GM18861 (cell line): ENCODE data around the gene MRAS.
"Not testable (repeated sequence)": the region's sequence is repeated elsewhere in the genome, so short reads cannot be mapped to it uniquely, and the experiment has no call there.

Experiments
- ATAC-seq: cut with Tn5 transposase; IDR thresholded peaks from one replicate; pipeline ENCODE4 v1.9.1; 2021; ENCODE audit not compliant: unreplicated experiment

MRAS gene

DNA sequence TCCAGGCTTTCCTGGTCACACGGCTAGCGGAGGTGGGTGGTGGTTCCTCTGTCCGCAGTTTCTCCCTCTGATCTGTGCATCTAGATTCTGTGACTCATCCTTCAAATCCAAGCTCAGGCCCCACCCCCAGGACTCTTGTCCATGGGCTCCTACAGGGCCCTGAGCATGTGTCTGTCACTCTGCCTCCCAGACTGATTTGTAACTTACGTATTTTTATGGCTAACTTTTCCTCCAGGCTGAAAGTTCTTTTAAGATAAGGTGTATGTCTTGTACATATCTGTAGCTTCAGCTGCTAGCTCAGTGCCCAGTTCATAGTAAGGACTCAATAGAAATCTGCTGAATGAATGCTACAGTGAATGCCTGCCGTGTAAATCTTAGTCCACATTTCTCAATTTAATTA lies 94.1 kb downstream of the MRAS start:
- no peak for ATAC-seq

DNA sequence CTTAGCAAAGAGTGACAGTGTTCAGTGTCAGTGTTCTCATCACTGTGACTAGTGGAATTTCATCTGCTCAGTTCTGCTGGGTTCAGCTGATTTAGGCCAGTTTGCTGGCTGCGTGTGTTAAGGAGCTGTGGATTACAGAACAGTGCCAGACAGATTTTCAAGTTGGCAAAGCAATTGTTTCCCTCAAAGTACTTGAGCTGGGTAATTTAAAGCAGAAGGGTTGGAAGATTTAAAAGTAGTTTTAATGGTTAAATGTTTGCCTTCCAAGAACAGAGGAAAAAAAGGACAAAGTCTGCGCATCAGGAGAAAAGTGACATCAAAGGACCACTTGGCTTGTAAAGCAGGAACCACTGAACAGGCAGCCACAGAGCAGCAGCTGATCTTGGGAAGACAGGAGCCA lies 94.7 kb downstream of the MRAS start:
- ATAC-seq, result no peak

DNA sequence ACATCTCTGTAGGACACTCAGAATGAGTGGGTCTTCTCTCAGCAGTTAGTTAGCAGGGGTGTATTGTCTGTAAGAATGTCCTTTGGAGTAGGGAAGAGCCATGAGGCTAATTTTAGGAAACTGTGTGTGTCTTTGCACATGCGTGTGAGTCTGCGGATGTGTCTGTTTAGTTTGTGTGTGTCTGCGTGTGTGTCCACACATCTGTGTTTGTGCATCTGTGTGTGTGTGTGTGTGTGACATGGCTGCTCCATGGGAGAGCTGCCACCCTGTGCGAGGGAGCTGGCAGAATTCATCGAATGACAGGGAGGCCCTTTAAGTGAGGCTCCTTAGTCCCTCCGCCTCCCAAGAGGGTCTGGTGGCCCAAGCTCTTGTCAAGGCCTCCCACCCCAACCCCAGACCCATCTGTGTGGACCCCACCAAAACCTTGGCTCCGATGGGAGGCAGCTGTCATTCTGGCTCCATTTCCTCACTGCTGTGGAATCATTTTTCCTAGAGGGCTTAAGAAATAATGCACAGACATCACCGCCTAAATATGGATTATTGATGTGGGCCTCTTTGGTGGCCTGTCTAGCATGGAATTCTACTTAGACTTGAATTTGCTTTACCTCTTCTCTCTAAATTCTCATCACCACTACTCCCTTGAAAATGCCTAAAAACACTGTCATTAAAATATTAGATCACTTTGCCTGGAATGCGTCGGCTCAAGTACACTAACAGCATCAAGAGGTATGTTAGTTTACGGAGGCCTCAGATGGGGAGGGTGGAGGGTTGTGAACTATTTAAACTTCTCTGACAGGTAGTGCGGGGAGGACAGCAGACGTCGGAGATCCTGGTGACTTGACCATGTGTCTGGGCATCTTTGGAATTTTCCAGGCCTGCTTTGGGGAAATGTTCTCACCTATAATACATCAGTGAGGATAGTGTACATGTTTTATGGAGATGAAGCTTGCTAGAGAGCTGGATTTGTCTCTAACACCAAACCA lies 95.4 kb downstream of the MRAS start:
- no peak for ATAC-seq

DNA sequence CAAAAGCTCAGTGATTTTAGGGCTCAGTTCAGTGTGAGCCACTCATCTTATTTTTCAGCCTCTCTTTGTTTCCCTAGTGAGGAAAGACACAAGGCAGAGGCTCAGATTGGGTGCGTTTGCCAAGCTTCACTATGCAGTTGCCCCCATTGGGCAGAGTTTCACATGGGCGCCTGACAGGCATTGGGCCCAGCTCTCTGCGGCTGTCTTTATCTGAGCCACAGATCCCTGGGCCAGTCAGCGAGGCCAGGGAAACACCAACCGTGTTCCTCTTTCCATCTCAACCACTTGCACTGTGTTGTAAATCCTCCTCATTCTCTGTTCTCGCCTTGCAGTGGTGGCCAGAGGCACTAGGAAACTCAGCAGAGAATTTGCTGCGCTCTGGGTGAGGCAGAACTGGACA lies 96.9 kb downstream of the MRAS start:
- ATAC-seq, result no peak

DNA sequence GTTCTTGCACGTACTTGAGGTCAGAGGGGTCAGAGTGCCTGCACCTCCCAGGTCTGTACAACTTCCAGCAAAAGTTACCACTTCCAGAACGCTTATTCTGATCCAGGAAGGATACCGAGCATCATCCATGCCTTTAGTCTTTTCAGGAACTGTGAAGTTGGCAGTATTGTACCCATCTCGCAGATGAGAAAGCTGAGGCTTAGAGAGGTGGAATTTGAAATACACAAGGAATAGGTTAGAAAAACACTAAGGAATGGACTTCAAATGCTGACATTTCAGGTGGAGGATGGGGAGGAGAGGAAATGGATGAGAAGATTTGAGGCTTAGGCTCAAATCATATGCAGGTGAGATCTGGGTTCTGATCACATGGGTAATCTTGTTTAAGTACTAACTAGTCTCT lies 97.3 kb downstream of the MRAS start:
- ATAC-seq, result no peak

DNA sequence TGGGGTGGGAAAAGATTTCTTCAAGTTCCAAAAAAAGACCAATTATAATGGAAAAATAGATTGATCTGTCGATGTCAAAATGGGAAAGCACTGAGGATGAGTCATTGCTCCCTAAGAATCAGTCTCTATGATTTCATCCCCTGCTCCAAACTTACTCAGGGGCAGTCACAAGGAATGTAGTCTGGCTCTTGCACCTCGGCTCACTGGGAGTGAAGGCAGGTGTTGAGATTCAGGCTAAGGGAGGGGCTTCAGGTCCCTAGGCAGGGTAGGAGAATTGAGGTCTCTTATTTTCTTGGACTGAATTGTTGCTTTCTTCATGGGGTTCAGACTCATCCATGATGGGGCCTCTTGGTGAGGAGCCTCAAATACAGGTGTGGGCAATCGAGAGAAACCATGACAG lies 100.3 kb downstream of the MRAS start:
- no peak for ATAC-seq

DNA sequence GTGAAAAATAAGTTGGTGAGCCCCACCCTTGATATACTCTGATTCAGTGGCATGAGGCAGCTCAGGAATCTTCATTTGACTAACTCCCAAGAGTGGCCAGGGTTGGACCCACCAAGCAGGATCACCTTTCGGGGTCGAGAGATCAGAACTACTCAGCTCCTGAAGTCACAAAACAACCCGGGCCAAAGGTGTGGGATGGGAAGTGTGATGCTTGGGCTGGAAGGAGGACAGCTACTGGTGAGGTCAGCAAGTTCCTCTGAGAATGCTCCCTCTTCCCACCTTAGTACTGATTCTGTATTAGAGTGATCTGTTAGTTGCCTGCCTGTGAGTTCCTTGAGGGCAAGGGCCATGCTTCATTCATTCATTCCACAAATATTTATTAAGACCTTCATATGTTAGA lies 101.1 kb downstream of the MRAS start:
- ATAC-seq, result no peak

DNA sequence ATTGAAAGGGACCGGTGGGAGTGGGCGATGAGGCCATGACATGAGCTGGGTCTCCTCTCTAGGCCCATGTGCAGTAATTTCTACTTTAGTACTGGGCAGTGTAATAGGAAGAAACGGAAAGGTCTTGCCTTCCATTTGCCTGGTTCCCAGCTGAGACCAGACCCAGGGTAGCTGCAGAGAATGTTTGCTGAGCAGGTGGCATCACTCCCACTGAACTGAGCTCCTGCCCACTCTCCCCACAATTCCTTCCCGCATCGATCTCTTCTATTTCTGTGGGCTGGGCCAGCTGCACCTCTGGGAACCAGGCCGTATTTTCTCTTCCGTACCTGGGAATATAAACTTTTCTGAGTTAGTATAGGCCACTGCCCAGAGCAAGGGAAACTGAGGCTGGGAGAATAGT lies 101.8 kb downstream of the MRAS start:
- no peak for ATAC-seq

DNA sequence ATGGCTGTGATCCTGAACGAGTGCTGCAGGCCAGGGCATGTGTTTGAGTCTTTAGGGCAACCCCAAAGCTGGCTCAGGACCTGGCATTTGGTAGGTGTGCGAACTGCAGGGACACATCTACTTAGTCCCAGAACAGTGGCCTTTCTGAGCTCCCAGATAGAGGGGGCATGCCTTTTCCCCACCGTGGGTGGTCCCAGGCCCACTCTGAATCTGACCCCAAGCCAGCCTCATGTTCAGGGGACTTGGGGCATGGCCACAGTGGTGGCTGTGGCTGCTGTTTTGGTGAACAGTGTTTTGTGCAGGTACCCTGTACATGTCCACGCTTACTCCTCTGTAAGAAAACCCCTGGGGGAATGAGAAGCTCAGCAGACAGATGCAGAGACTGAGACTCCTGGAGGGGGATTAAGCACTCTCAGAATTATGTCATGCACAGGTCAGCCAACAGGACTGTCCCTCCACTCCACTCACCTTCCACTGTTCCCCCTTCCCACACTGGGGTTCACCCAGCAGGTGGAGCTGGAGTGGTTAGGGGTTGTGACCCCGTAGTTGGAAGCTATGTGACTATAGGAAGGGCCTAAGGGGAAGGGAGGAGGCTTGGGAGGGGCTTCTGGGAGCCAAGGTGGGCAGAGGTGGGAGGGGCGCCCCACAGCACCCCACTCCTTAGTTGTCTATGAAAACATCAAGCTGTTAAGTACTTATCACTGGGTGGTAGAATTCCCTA lies 102.5 kb downstream of the MRAS start:
- ATAC-seq, result no peak

DNA sequence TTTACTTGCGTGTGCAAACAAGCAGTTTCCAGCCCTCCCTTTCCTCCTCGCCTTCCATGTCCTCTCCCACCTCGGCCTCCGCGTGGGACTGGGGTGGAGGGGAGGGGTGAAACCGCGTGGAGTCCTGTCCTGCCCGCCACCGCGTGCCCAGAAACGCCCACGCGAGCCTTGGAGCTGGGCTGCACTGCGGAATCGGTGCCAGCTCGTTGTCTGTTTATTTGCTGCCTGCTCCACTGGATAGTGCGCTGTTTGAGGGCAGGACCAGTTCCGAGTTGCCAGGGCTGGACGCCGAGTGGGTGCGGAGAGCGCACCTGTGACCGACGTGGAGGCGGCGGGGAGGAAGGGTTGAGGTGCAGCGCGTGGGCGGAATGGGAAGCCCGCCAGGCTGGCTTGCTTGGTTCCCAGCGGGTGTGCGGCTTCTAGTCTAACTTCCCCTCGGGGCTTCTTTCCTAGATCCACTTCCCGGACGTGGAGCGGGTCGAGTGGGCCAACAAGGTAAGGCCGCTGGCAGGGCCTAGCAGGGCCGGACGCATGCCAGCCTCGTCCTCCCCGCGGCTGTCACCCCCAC lies 103.3 kb downstream of the MRAS start:
- no peak for ATAC-seq

DNA sequence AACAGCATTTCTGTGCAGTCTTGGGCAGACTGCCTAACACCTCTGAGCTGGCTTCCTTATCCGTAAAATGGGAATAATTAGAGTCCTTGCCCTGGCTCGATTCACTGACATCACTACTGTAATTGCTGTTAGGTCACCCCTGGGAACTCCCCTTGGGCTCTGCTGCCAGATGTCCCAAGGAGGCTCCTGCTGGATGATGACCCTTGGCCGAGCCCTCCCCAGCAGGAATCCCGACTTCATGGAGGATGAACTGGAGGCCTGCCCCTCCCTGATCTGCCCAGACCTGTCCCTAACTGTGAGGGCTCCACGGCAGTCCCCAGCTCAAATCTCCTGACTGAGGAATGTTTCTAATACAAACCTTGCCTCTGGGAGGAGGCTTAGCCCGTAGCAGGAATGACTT lies 104.1 kb downstream of the MRAS start:
- no peak for ATAC-seq

DNA sequence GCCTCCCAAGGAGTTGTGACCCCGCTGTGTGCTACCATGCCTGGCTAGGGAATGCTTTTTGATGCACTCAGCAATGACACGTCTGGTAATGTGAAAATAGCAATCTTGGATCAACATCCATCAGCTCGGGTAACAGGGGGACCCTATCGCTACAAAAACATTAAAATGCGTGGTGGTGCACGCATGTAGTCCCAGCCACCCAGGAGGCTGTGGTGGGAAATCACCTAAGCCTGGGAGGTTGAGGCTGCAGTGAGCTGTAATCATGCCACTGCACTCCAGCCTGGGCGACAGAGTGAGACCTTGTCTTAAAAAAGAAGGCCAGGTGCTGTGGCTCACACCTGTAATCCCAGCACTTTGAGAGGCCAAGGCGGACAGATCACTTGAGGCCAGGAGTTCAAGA lies 105.6 kb downstream of the MRAS start:
- not testable (repeated sequence) for ATAC-seq
